Vagina (tissue), 2 donors: ENCODE results near the gene SIRPA. TPM values are rescaled to one million over a fixed set of nuclear protein-coding genes. Genes with fewer than 3 reads are reported as not detected.
"Not testable (repeated sequence)": the region's sequence is repeated elsewhere in the genome, so short reads cannot be mapped to it uniquely, and the experiment has no call there.

ENCODE experiments used
- DNase-seq, 2 donors: peaks; one replicate each; pipeline ENCODE4 v3.0.0-alpha.2; 2017; ENCODE audit errors: extremely low spot score in 2 of 2
- H3K27ac ChIP-seq: fragments of 200-600 bp; sonication (generic); one replicate; pipeline ENCODE4 v1.5.1; 2019
- H3K27me3 ChIP-seq: fragments of 200-600 bp; sonication (generic); one replicate; pipeline ENCODE4 v1.5.1; 2019
- H3K36me3 ChIP-seq, 2 donors: fragments of 200-600 bp; sonication (generic); one replicate each; pipeline ENCODE4 v1.5.1; 2017 to 2019
- H3K4me1 ChIP-seq: fragments of 200-600 bp; sonication (generic); one replicate; pipeline ENCODE4 v1.5.1; 2019
- H3K4me3 ChIP-seq, 2 donors: fragments of 200-600 bp; sonication (generic); 1 replicate in 1 of 2; 2 replicates in 1 of 2; pipeline ENCODE4 v1.5.1; 2016 to 2019
- H3K9me3 ChIP-seq: fragments of 200-600 bp; sonication (generic); one replicate; pipeline ENCODE4 v1.5.1; 2019
- POLR2A ChIP-seq, 2 donors: fragments of 450-650 bp; IDR thresholded peaks; one replicate each; pipeline ENCODE4 v1.6.1; 2017; ENCODE audit warnings: antibody characterized with exemption in 2 of 2, mild to moderate bottlenecking in 2 of 2, moderate library complexity in 2 of 2
- POLR2AphosphoS5 ChIP-seq, 2 donors: sonication (generic); formaldehyde crosslinking; IDR thresholded peaks; one replicate each; pipeline ENCODE4 v1.9.0; 2017; ENCODE audit warnings: antibody characterized with exemption in 2 of 2, mild to moderate bottlenecking in 2 of 2, low read depth in 1 of 2; ENCODE audit not compliant: insufficient read depth in 1 of 2
- intact Hi-C: fragments of 100-400 bp; cut with DNase I; formaldehyde crosslinking; loops from one replicate; pipeline ENCODE4 v1.15.1; 2023
- total RNA-seq: library from RNA; depleted of rRNA; stranded (reverse); fragments of >200 nt; gene quantifications from one replicate; pipeline ENCODE4 v1.2.3, GENCODE V29; 2016
- TF ChIP-seq, protein P1 (sequence below), 3 experiments: fragments of 450-650 bp in 2 of 3; fragments of 200-600 bp in 1 of 3; sonication (generic) in 1 of 3; IDR thresholded peaks; one replicate each; pipeline ENCODE4 v1.5.1; 2017 to 2019; ENCODE audit warnings: antibody characterized with exemption in 3 of 3, mild to moderate bottlenecking in 2 of 3, moderate library complexity in 2 of 3

The SIRPA gene
- total RNA-seq, 1 donor from 2014 or later, result 52.3 TPM

GRCh38 chr20:1915725-1916124 lies 20.5 kb downstream of the SIRPA start:
- peaks cover 0 to 27% of the 10 kb centered on the region in 2 donors for H3K36me3 ChIP-seq

DNA sequence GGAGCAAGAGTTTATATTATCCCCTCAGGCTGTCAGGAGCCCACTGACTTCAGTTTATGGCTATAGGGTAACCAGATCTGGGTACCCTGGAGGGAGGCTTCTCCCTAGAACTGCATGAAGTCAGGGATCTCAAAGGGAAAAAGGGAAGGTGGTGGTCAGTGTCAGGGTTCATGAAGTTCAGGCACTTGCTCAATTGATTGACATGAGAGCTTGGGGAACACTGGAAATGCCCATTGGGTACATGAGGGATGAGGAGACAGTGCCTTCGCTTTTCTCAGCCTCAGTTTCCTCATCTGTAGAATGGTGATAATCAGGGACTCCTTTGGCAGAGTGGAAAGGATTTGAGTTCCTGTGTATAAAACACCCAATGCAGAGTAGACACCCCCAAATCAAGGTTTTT lies 22.6 kb downstream of the SIRPA start:
- Histone ChIP-seq H3K4me3 (no peak overlapping the region), H3K27ac (no peak overlapping the region), H3K27me3 (no peaks in the 10 kb centered on the region), H3K36me3 (peaks cover 0 to 33% of the 10 kb centered on the region in 2 donors), H3K4me1 (peaks cover 6% of the 10 kb centered on the region), H3K9me3 (no peaks in the 10 kb centered on the region)
- no peak for DNase-seq
- intact Hi-C loops, result no loop called here
- TF ChIP-seq POLR2A (IDR thresholded peaks at IDR 0.05), result no peak
- TF ChIP-seq, protein P1, sequence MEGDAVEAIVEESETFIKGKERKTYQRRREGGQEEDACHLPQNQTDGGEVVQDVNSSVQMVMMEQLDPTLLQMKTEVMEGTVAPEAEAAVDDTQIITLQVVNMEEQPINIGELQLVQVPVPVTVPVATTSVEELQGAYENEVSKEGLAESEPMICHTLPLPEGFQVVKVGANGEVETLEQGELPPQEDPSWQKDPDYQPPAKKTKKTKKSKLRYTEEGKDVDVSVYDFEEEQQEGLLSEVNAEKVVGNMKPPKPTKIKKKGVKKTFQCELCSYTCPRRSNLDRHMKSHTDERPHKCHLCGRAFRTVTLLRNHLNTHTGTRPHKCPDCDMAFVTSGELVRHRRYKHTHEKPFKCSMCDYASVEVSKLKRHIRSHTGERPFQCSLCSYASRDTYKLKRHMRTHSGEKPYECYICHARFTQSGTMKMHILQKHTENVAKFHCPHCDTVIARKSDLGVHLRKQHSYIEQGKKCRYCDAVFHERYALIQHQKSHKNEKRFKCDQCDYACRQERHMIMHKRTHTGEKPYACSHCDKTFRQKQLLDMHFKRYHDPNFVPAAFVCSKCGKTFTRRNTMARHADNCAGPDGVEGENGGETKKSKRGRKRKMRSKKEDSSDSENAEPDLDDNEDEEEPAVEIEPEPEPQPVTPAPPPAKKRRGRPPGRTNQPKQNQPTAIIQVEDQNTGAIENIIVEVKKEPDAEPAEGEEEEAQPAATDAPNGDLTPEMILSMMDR (IDR thresholded peaks at IDR 0.05), result no peak
- no peak for TF ChIP-seq POLR2AphosphoS5 (IDR thresholded peaks at IDR 0.05; ENCODE audit: insufficient read depth in 1 of 2, low read depth in 1 of 2)

More at GRCh38 chr20:1915725-1916124, 20.5 kb downstream of the SIRPA start:
- Histone ChIP-seq H3K4me3 (no peak overlapping the region), H3K4me1 (peaks cover 17% of the 10 kb centered on the region), H3K27ac (no peak overlapping the region), H3K9me3 (no peaks in the 10 kb centered on the region), H3K27me3 (no peaks in the 10 kb centered on the region)
- TF ChIP-seq POLR2A (IDR thresholded peaks at IDR 0.05) (no peak), POLR2AphosphoS5 (IDR thresholded peaks at IDR 0.05; ENCODE audit: insufficient read depth in 1 of 2, low read depth in 1 of 2) (no peak)
- TF ChIP-seq, protein P1 (IDR thresholded peaks at IDR 0.05), result no peak
- DNase-seq, result no peak
- intact Hi-C loops, result no loop called here

- Histone ChIP-seq H3K4me3 (no peak overlapping the region), H3K9me3 (no peaks in the 10 kb centered on the region), H3K4me1 (no peaks in the 10 kb centered on the region), H3K36me3 (peaks cover 0 to 35% of the 10 kb centered on the region in 2 donors), H3K27me3 (no peaks in the 10 kb centered on the region), H3K27ac (no peak overlapping the region)
- TF ChIP-seq POLR2A (IDR thresholded peaks at IDR 0.05) (no peak), POLR2AphosphoS5 (IDR thresholded peaks at IDR 0.05; ENCODE audit: insufficient read depth in 1 of 2, low read depth in 1 of 2) (no peak)
- TF ChIP-seq, protein P1 (IDR thresholded peaks at IDR 0.05), result no peak
- intact Hi-C loops, result no loop called here
- DNase-seq, result no peak
Measured at GRCh38 chr20:1918491-1919165, 23.4 kb downstream of the SIRPA start.

GRCh38 chr20:1920252-1920651 lies 25.0 kb downstream of the SIRPA start:
- no peaks in the 10 kb centered on the region for H3K9me3 ChIP-seq
- DNase-seq, result no peak
- intact Hi-C loops, result no loop called here

DNA sequence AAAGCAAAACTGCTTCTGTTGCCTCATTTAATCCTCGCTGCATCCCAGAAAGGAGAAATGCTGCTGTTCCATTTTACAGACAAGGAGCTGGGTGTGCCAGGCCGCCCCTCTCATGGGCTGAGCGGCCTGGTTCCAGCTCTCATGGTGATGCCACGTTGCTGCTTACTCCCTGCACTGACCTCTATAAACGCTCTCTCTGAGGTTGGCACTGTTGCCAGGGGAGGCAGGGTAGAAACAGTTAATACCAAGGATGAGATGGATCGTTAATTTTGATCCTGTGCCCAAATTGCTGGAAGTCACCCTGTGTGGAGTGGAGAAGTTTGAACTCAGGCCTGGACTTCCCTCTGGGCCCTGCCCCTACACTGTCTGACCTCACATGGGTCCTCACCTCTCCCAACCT lies 25.6 kb downstream of the SIRPA start:
- H3K4me3 ChIP-seq, result no peak overlapping the region
- TF ChIP-seq POLR2A (IDR thresholded peaks at IDR 0.05), result no peak
- no peak for TF ChIP-seq POLR2AphosphoS5 (IDR thresholded peaks at IDR 0.05; ENCODE audit: insufficient read depth in 1 of 2, low read depth in 1 of 2)
- no peak overlapping the region for H3K27ac ChIP-seq
- peaks cover 0 to 34% of the 10 kb centered on the region in 2 donors for H3K36me3 ChIP-seq
- intact Hi-C loops, result no loop called here
- no peaks in the 10 kb centered on the region for H3K4me1 ChIP-seq
- no peak for DNase-seq
- no peaks in the 10 kb centered on the region for H3K9me3 ChIP-seq
- H3K27me3 ChIP-seq, result no peaks in the 10 kb centered on the region

More at GRCh38 chr20:1920252-1920651, 25.0 kb downstream of the SIRPA start:
- Histone ChIP-seq H3K4me1 (no peaks in the 10 kb centered on the region), H3K27me3 (no peaks in the 10 kb centered on the region), H3K27ac (no peak overlapping the region), H3K36me3 (peaks cover 0 to 39% of the 10 kb centered on the region in 2 donors), H3K4me3 (no peak overlapping the region)
- TF ChIP-seq, protein P1 (IDR thresholded peaks at IDR 0.05), result no peak
- TF ChIP-seq POLR2A (IDR thresholded peaks at IDR 0.05), result no peak
- no peak for TF ChIP-seq POLR2AphosphoS5 (IDR thresholded peaks at IDR 0.05; ENCODE audit: insufficient read depth in 1 of 2, low read depth in 1 of 2)

DNA sequence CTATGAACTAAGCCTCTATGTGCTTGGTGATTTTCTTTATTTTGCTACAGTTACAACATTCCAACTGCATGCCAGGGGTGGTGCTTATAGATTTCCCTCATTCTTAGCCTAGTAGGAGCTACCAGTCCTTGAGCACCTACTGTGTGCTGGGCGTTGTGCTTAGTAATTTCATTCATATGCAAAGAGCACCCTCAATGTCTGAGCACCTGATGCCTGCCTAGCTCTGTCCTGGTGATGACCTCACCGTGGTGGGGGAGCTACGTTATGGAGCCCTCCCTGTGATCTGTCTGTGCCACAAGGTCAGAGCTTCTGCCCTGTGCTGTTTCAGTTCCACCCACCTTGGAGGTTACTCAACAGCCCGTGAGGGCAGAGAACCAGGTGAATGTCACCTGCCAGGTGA lies 26.8 kb downstream of the SIRPA start:
- H3K27me3 ChIP-seq, DNase-seq, H3K4me1 ChIP-seq, H3K4me3 ChIP-seq, H3K9me3 ChIP-seq, H3K27ac ChIP-seq, intact Hi-C loops: not testable (repeated sequence)
- H3K36me3 ChIP-seq, result peaks cover 0 to 30% of the 10 kb centered on the region in 2 donors
